Body of pancreas (tissue), 4 donors: ENCODE results near the gene CYTIP. TPM values are rescaled to one million over a fixed set of nuclear protein-coding genes. Genes with fewer than 3 reads are reported as not detected.
A peak's percentile ranks its signal among the peaks of the same experiment; 100 is the strongest.

Source experiments
- ATAC-seq: fragments of 150-250 bp; one replicate; pipeline ENCODE4 v1.9.1; 2016
- DNase-seq, 4 donors: peaks; one replicate each; pipeline ENCODE4 v3.0.0-alpha.2; 2019
- H3K27ac ChIP-seq, 4 donors: fragments of 200-600 bp; sonication (generic); 1 replicate in 3 of 4; 2 replicates in 1 of 4; pipeline versions ENCODE4 v1.5.1 to v1.6.1; 2016 to 2019; ENCODE audit warnings: mild to moderate bottlenecking in 1 of 4, mixed read lengths in 1 of 4, moderate library complexity in 1 of 4
- H3K27me3 ChIP-seq, 2 donors: fragments of 200-600 bp; sonication (generic); one replicate each; pipeline ENCODE4 v1.6.0; 2016; ENCODE audit warnings: mild to moderate bottlenecking in 1 of 2
- H3K36me3 ChIP-seq, 2 donors: fragments of 200-600 bp; sonication (generic); replicated peaks in 1 of 2; 2 replicates each; pipeline ENCODE4 v1.5.1; 2016; ENCODE audit warnings: low read depth in 2 of 2; ENCODE audit not compliant: insufficient read depth in 1 of 2
- H3K4me1 ChIP-seq: fragments of 200-600 bp; sonication (generic); one replicate; pipeline ENCODE4 v1.6.0; 2016
- H3K4me3 ChIP-seq, 2 donors: fragments of 200-600 bp; sonication (generic); 1 replicate in 1 of 2; 2 replicates in 1 of 2; pipeline ENCODE4 v1.5.1; 2016 to 2019
- H3K9me3 ChIP-seq, 3 donors: fragments of 200-600 bp; sonication (generic); 1 replicate in 2 of 3; 2 replicates in 1 of 3; pipeline ENCODE4 v1.5.1; 2016
- CTCF ChIP-seq, 7 experiments: fragments of 450-650 bp in 4 of 7; fragments of 200-600 bp in 3 of 7; sonication (generic) in 3 of 7; IDR thresholded peaks; one replicate each; pipeline ENCODE4 v1.5.1; 2016 to 2019; ENCODE audit warnings: antibody characterized with exemption in 7 of 7
- POLR2A ChIP-seq, 3 donors: fragments of 450-650 bp; IDR thresholded peaks; one replicate each; pipeline ENCODE4 v1.6.1; 2016; ENCODE audit warnings: antibody characterized with exemption in 3 of 3, mild to moderate bottlenecking in 2 of 3
- WGBS, 2 donors: methylation state at CpG; one replicate each; pipeline ENCODE4 v1.1.5; 2017; 5-methylcytosine and 5-hydroxymethylcytosine counted together
- intact Hi-C: fragments of 100-400 bp; cut with DNase I; formaldehyde crosslinking; loops from one replicate; pipeline ENCODE4 v1.15.1; 2023
- total RNA-seq, 2 donors: library from RNA; depleted of rRNA; stranded (reverse); fragments of >200 nt; gene quantifications; one replicate each; pipeline ENCODE4 v1.1.0, GENCODE V29; 2016

CYTIP gene
- total RNA-seq, 2 donors from 2014 or later: 5.6 to 10.6 TPM

GRCh38 chr2:157487747-157488146, 43.9 kb upstream of the CYTIP start:
- no peaks in the 10 kb centered on the region for H3K36me3 ChIP-seq
- H3K27me3 ChIP-seq: no peaks in the 10 kb centered on the region
- peak overlapping the region in 2 of 4 donors; percentile 14 to 56 for H3K27ac ChIP-seq
- H3K4me3 ChIP-seq: no peak overlapping the region
- intact Hi-C loops: no loop called here
- WGBS, 2 donors: 33 to 36% methylated on average over 3 of the region's 3 CpGs
- no peaks in the 10 kb centered on the region for H3K9me3 ChIP-seq
- H3K4me1 ChIP-seq: peaks cover 40% of the 10 kb centered on the region
- TF ChIP-seq CTCF (IDR thresholded peaks at IDR 0.05) (no peak), POLR2A (IDR thresholded peaks at IDR 0.05) (no peak)
- no peak for ATAC-seq
- DNase-seq: no peak

- no peaks in the 10 kb centered on the region for H3K9me3 ChIP-seq
- no peaks in the 10 kb centered on the region for H3K36me3 ChIP-seq
- H3K27me3 ChIP-seq: no peaks in the 10 kb centered on the region
- peak overlapping the region in 1 of 4 donors; percentile 56 for H3K27ac ChIP-seq
- no peak overlapping the region for H3K4me3 ChIP-seq
- ATAC-seq (no peak), DNase-seq (no peak)
- 82 to 86% methylated on average over 1 of the region's 1 CpG for WGBS, 2 donors
- TF ChIP-seq CTCF (IDR thresholded peaks at IDR 0.05): no peak
- TF ChIP-seq POLR2A (IDR thresholded peaks at IDR 0.05): no peak
- intact Hi-C loops: no loop called here
- peaks cover 40% of the 10 kb centered on the region for H3K4me1 ChIP-seq
These were observed 43.4 kb upstream of the CYTIP start for GRCh38 chr2:157487271-157487610.

- 62% methylated on average over 4 of the region's 4 CpGs for WGBS, 2 donors
- peak overlapping the region in 1 of 4 donors; percentile 26 for H3K27ac ChIP-seq
- no peak for DNase-seq
These were observed 42.8 kb upstream of the CYTIP start for GRCh38 chr2:157486596-157487270.

GRCh38 chr2:157480182-157480961, 36.5 kb upstream of the CYTIP start:
- no peaks in the 10 kb centered on the region for H3K36me3 ChIP-seq
- DNase-seq: peak; percentile 62 to 88 (median 80)
- H3K4me3 ChIP-seq: no peak overlapping the region
- TF ChIP-seq CTCF (IDR thresholded peaks at IDR 0.05) (no peak), POLR2A (IDR thresholded peaks at IDR 0.05) (no peak)
- no peaks in the 10 kb centered on the region for H3K9me3 ChIP-seq
- 70 to 81% methylated on average over 3 of the region's 3 CpGs for WGBS, 2 donors
- H3K4me1 ChIP-seq: peaks cover 11% of the 10 kb centered on the region
- H3K27ac ChIP-seq: peak overlapping the region; percentile 4 to 48 (median 21)
- ATAC-seq: peak; percentile 92
- no peaks in the 10 kb centered on the region for H3K27me3 ChIP-seq
- intact Hi-C loops: no loop called here

More at GRCh38 chr2:157486596-157487270, 42.8 kb upstream of the CYTIP start:
- peaks cover 40% of the 10 kb centered on the region for H3K4me1 ChIP-seq
- TF ChIP-seq CTCF (IDR thresholded peaks at IDR 0.05) (no peak), POLR2A (IDR thresholded peaks at IDR 0.05) (no peak)
- H3K27me3 ChIP-seq: no peaks in the 10 kb centered on the region
- H3K4me3 ChIP-seq: no peak overlapping the region
- ATAC-seq: no peak
- H3K36me3 ChIP-seq: no peaks in the 10 kb centered on the region
- H3K9me3 ChIP-seq: no peaks in the 10 kb centered on the region
- intact Hi-C loops: no loop called here
